Fibroblast of lung (primary cell): ENCODE results near the gene MACROD2. TPM values are rescaled to one million over a fixed set of nuclear protein-coding genes. Genes with fewer than 3 reads are reported as not detected.

Experiments used
- DNase-seq, 2 donors: peaks; one replicate each; pipeline versions ENCODE4 v3.0.0 to v3.0.0-alpha.2; 2010; ENCODE audit warnings: low read depth in 2 of 2
- H2AFZ ChIP-seq: 2 replicates; pipeline ENCODE4 v1.5.1; 2012; ENCODE audit warnings: low read length, control low read depth, inconsistent platforms
- H3K27ac ChIP-seq: 2 replicates; pipeline ENCODE4 v1.5.1; 2011; ENCODE audit warnings: low read length, control low read depth; ENCODE audit not compliant: insufficient read depth
- H3K27me3 ChIP-seq: 2 replicates; pipeline ENCODE4 v1.5.1; 2011; ENCODE audit warnings: mild to moderate bottlenecking, low read length; ENCODE audit not compliant: control insufficient read depth, insufficient read depth
- H3K36me3 ChIP-seq: 2 replicates; pipeline ENCODE4 v1.5.1; 2011; ENCODE audit warnings: low read length; ENCODE audit not compliant: control insufficient read depth, insufficient read depth
- H3K4me1 ChIP-seq: 2 replicates; pipeline ENCODE4 v1.5.1; 2011; ENCODE audit warnings: low read length; ENCODE audit not compliant: control insufficient read depth, insufficient read depth; ENCODE audit errors: extremely low read depth
- H3K4me2 ChIP-seq: 2 replicates; pipeline ENCODE4 v1.5.1; 2011; ENCODE audit warnings: low read length, control low read depth; ENCODE audit not compliant: insufficient read depth; ENCODE audit errors: extremely low read depth
- H3K4me3 ChIP-seq, 4 experiments: fragments of 200-600 bp in 1 of 4; sonication (generic) in 1 of 4; replicated peaks in 1 of 4; 2 replicates each; pipeline ENCODE4 v1.5.1; 2011 to 2016; ENCODE audit warnings: low read length in 4 of 4, low read depth in 3 of 4, mild to moderate bottlenecking in 3 of 4, control low read depth in 2 of 4, inconsistent platforms in 1 of 4, mixed read lengths in 1 of 4; ENCODE audit not compliant: insufficient read depth in 1 of 4; ENCODE audit errors: control extremely low read depth in 1 of 4
- H3K79me2 ChIP-seq: 2 replicates; pipeline ENCODE4 v1.5.1; 2012; ENCODE audit warnings: mild to moderate bottlenecking, low read length, inconsistent platforms; ENCODE audit not compliant: control insufficient read depth, insufficient read depth
- H3K9ac ChIP-seq: 2 replicates; pipeline ENCODE4 v1.5.1; 2011; ENCODE audit warnings: mild to moderate bottlenecking, low read length, control low read depth; ENCODE audit not compliant: insufficient read depth
- H3K9me3 ChIP-seq: 2 replicates; pipeline ENCODE4 v1.5.1; 2012; ENCODE audit warnings: low read depth, low read length; ENCODE audit not compliant: control insufficient read depth, insufficient read depth
- H4K20me1 ChIP-seq: 2 replicates; pipeline ENCODE4 v1.5.1; 2011; ENCODE audit warnings: low read length; ENCODE audit not compliant: control insufficient read depth, insufficient read depth; ENCODE audit errors: extremely low read depth
- EZH2 ChIP-seq: IDR thresholded peaks from 2 replicates; pipeline ENCODE4 v1.5.1; 2012; ENCODE audit warnings: low read length, control low read depth, mild to moderate bottlenecking; ENCODE audit errors: missing control alignments
- polyA plus RNA-seq, 2 donors: library from polyadenylated mRNA; depleted of rRNA in 1 of 2; stranded (reverse) in 1 of 2; unstranded in 1 of 2; fragments of >200 nt; gene quantifications; 2 replicates each; pipeline ENCODE4 v1.2.1, GENCODE V29; 2011 to 2012; ENCODE audit warnings: missing spikeins in 1 of 2
- total RNA-seq: library from RNA; depleted of rRNA; stranded (reverse); fragments of >200 nt; gene quantifications from 2 replicates; pipeline ENCODE4 v1.2.1, GENCODE V29; 2014
- TF ChIP-seq, protein P1 (sequence below), 2 donors: IDR thresholded peaks in 1 of 2; conservative IDR thresholded peaks in 1 of 2; 1 replicate in 1 of 2; 2 replicates in 1 of 2; pipeline ENCODE4 v1.5.1; 2011 to 2012; ENCODE audit warnings: low read length in 2 of 2, control low read depth in 1 of 2, inconsistent platforms in 1 of 2, low read depth in 1 of 2, mild to moderate bottlenecking in 1 of 2

Gene MACROD2
- total and polyA plus RNA-seq, 2 donors (not counting 1 experiment from before 2014, with no cell fraction given): 0.54 to 1.7 TPM

DNA sequence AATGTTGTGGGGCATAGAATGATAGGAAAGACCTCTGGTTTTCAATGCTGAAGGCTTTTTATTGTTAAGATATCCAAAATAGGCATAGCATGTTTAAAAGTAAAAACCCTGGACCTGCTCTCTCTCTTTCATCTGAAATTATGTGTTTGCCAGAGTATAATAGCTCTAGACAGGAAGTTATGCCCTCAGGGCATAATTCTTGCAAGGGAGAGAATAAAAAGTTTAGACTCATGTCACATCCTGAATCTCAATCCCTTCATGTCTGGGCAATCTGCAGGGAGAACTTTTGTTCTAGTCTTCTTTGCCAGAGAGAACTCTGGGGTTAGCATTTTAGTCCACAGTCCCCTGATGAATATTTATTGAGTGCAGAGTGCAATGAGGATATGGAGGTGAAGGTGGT lies 639.3 kb downstream of the MACROD2 start:
- no peak for DNase-seq

DNA sequence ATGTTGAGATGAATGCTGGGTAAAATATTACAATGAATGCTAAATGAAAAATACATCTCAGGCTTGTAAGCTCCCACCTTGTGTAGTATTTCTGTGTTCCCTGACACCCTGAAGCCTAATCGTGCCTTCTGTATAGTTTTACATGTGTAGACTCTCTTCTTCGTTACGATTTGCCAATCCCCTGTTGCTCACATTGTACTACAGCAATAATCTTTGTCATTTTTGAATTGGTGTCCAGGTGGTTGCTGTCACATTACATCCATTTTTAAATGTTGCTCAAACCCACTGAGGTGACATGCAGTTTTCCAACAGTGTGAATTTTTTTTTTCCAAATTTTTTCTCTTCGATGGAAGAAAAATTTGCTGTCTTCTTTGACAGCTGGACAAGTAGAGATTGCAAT lies 642.1 kb downstream of the MACROD2 start:
- Histone ChIP-seq H4K20me1 (no peaks in the 10 kb centered on the region), H3K27me3 (no peaks in the 10 kb centered on the region), H3K9me3 (no peaks in the 10 kb centered on the region), H3K9ac (no peak overlapping the region), H3K79me2 (no peaks in the 10 kb centered on the region), H3K36me3 (no peaks in the 10 kb centered on the region), H3K4me2 (no peak overlapping the region), H3K4me1 (no peaks in the 10 kb centered on the region), H2AFZ (no peak overlapping the region), H3K27ac (no peak overlapping the region), H3K4me3 (no peak overlapping the region)
- TF ChIP-seq, protein P1, sequence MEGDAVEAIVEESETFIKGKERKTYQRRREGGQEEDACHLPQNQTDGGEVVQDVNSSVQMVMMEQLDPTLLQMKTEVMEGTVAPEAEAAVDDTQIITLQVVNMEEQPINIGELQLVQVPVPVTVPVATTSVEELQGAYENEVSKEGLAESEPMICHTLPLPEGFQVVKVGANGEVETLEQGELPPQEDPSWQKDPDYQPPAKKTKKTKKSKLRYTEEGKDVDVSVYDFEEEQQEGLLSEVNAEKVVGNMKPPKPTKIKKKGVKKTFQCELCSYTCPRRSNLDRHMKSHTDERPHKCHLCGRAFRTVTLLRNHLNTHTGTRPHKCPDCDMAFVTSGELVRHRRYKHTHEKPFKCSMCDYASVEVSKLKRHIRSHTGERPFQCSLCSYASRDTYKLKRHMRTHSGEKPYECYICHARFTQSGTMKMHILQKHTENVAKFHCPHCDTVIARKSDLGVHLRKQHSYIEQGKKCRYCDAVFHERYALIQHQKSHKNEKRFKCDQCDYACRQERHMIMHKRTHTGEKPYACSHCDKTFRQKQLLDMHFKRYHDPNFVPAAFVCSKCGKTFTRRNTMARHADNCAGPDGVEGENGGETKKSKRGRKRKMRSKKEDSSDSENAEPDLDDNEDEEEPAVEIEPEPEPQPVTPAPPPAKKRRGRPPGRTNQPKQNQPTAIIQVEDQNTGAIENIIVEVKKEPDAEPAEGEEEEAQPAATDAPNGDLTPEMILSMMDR (conservative IDR thresholded peaks at IDR 0.05 in 1 of 2, IDR thresholded peaks at IDR 0.05 in 1 of 2; ENCODE audit: low read depth in 1 of 2, low read length in 2 of 2): no peak
- TF ChIP-seq EZH2: no peak
- no peak for DNase-seq

More for the DNA sequence above, 639.3 kb downstream of the MACROD2 start:
- no peaks in the 10 kb centered on the region for H3K4me1 ChIP-seq
- H3K79me2 ChIP-seq: no peaks in the 10 kb centered on the region
- H3K4me3 ChIP-seq: no peak overlapping the region
- no peaks in the 10 kb centered on the region for H3K9me3 ChIP-seq
- TF ChIP-seq EZH2: no peak
- TF ChIP-seq, protein P1 (conservative IDR thresholded peaks at IDR 0.05 in 1 of 2, IDR thresholded peaks at IDR 0.05 in 1 of 2; ENCODE audit: low read depth in 1 of 2, low read length in 2 of 2): no peak
- H4K20me1 ChIP-seq: no peaks in the 10 kb centered on the region
- no peak overlapping the region for H3K9ac ChIP-seq
- H3K27me3 ChIP-seq: no peaks in the 10 kb centered on the region
- no peak overlapping the region for H3K4me2 ChIP-seq
- no peak overlapping the region for H3K27ac ChIP-seq
- H3K36me3 ChIP-seq: no peaks in the 10 kb centered on the region
- H2AFZ ChIP-seq: no peak overlapping the region

DNA sequence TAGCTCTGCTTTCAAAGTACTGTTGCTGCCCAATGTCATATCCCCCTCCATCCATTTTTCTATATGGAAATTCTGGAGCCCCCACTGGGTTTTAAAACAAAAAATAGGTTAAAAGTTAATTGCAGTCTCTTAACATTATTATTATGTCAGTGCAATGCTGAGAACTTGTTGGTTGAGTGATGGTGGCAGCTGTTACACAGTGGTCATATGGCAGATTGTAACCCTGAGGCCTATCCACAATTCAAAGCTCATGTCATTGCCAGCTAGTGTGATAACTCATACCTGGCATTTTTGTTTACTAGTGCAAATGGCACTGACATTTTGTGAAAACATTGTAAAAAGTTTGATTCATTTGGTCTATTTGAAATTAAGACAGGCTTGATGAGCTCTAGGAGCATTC lies 647.8 kb downstream of the MACROD2 start:
- TF ChIP-seq, protein P1 (conservative IDR thresholded peaks at IDR 0.05 in 1 of 2, IDR thresholded peaks at IDR 0.05 in 1 of 2; ENCODE audit: low read depth in 1 of 2, low read length in 2 of 2): no peak
- no peak for TF ChIP-seq EZH2
- no peaks in the 10 kb centered on the region for H3K36me3 ChIP-seq

More for the DNA sequence above, 647.8 kb downstream of the MACROD2 start:
- no peaks in the 10 kb centered on the region for H3K4me1 ChIP-seq
- no peak overlapping the region for H3K27ac ChIP-seq
- H3K4me2 ChIP-seq: no peak overlapping the region
- H3K9me3 ChIP-seq: no peaks in the 10 kb centered on the region
- H3K4me3 ChIP-seq: no peak overlapping the region
- no peak overlapping the region for H3K9ac ChIP-seq
- DNase-seq: no peak
- H4K20me1 ChIP-seq: no peaks in the 10 kb centered on the region
- no peaks in the 10 kb centered on the region for H3K79me2 ChIP-seq
- no peak overlapping the region for H2AFZ ChIP-seq
- no peaks in the 10 kb centered on the region for H3K27me3 ChIP-seq
